ENCODE results near the gene PP2D1. TPM values are rescaled to one million over a fixed set of nuclear protein-coding genes. Genes with fewer than 3 reads are reported as not detected.
"Not testable (repeated sequence)": the region's sequence is repeated elsewhere in the genome, so short reads cannot be mapped to it uniquely, and the experiment has no call there.

The PP2D1 gene
- total and polyA plus RNA-seq, 3 donors from 2014 or later = 9.3 to 37.5 (median 22.8) TPM

GRCh38 chr3:20038699-20039465 is 26.8 kb upstream of the PP2D1 start:
- intact Hi-C loops (cut with DNase I; ENCODE audit: low total_unique reads) = no loop called here
- TF ChIP-seq, protein P1, sequence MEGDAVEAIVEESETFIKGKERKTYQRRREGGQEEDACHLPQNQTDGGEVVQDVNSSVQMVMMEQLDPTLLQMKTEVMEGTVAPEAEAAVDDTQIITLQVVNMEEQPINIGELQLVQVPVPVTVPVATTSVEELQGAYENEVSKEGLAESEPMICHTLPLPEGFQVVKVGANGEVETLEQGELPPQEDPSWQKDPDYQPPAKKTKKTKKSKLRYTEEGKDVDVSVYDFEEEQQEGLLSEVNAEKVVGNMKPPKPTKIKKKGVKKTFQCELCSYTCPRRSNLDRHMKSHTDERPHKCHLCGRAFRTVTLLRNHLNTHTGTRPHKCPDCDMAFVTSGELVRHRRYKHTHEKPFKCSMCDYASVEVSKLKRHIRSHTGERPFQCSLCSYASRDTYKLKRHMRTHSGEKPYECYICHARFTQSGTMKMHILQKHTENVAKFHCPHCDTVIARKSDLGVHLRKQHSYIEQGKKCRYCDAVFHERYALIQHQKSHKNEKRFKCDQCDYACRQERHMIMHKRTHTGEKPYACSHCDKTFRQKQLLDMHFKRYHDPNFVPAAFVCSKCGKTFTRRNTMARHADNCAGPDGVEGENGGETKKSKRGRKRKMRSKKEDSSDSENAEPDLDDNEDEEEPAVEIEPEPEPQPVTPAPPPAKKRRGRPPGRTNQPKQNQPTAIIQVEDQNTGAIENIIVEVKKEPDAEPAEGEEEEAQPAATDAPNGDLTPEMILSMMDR (IDR thresholded peaks at IDR 0.05) = no peak
- H3K4me1 ChIP-seq = no peaks in the 10 kb centered on the region
- DNase-seq = no peak
- peak overlapping the region; percentile 80 to 89 for H3K4me3 ChIP-seq
- H3K9me3 ChIP-seq = no peaks in the 10 kb centered on the region
- H3K36me3 ChIP-seq (ENCODE audit: low read depth, missing control alignments) = no peaks in the 10 kb centered on the region
- peak overlapping the region; percentile 96 to 97 for H3K27ac ChIP-seq
- WGBS, 2 donors = 3 to 9% methylated on average over 16 of the region's 16 CpGs
- no peaks in the 10 kb centered on the region for H3K27me3 ChIP-seq

- WGBS, 2 donors = 62 to 84% methylated on average over 1 of the region's 1 CpG
- no peaks in the 10 kb centered on the region for H3K4me1 ChIP-seq
- DNase-seq = no peak
- H3K4me3 ChIP-seq = no peak overlapping the region
- no peak overlapping the region for H3K27ac ChIP-seq
- no peaks in the 10 kb centered on the region for H3K27me3 ChIP-seq
- no peak for TF ChIP-seq POLR2A (IDR thresholded peaks at IDR 0.05)
- TF ChIP-seq, protein P1 (IDR thresholded peaks at IDR 0.05) = no peak
- H3K9me3 ChIP-seq = no peaks in the 10 kb centered on the region
- intact Hi-C loops (cut with DNase I; ENCODE audit: low total_unique reads) = no loop called here
- H3K36me3 ChIP-seq (ENCODE audit: low read depth, missing control alignments) = no peaks in the 10 kb centered on the region
Measured at GRCh38 chr3:20037255-20037996, 25.4 kb upstream of the PP2D1 start.

- Histone ChIP-seq H3K27me3 (no peaks in the 10 kb centered on the region), H3K4me1 (no peaks in the 10 kb centered on the region), H3K36me3 (ENCODE audit: low read depth, missing control alignments) (no peaks in the 10 kb centered on the region), H3K4me3 (no peak overlapping the region), H3K27ac (no peak overlapping the region), H3K9me3 (no peaks in the 10 kb centered on the region)
- 92 to 93% methylated on average over 4 of the region's 4 CpGs for WGBS, 2 donors
- intact Hi-C loops (cut with DNase I; ENCODE audit: low total_unique reads) = no loop called here
- no peak for TF ChIP-seq POLR2A (IDR thresholded peaks at IDR 0.05)
- TF ChIP-seq, protein P1 (IDR thresholded peaks at IDR 0.05) = no peak
- no peak for DNase-seq
Measured at GRCh38 chr3:20035019-20035418, 23.0 kb upstream of the PP2D1 start.

DNA sequence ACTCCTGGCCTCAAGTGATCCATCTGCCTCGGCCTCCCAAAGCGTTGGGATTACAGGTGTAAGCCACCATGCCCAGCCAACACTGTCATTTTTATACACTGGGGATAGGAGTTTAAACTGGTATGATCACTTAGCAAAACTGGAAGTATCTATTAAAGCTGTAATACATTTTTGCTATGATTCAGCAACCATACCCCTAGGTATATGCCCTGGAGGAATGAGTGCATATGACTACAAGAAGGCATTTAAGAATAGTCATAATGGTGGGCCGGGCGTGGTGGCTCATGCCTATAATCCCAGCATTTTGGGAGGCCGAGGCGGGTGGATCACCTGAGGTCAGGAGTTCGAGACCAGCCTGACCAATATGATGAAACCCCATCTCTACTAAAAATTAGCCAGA is 19.9 kb upstream of the PP2D1 start:
- H3K27me3 ChIP-seq; intact Hi-C loops (cut with DNase I; ENCODE audit: low total_unique reads); H3K4me3 ChIP-seq; DNase-seq; H3K4me1 ChIP-seq; H3K9me3 ChIP-seq; H3K27ac ChIP-seq; H3K36me3 ChIP-seq (ENCODE audit: low read depth, missing control alignments): not testable (repeated sequence)
- 88 to 97% methylated on average over 7 of the region's 7 CpGs for WGBS, 2 donors

DNA sequence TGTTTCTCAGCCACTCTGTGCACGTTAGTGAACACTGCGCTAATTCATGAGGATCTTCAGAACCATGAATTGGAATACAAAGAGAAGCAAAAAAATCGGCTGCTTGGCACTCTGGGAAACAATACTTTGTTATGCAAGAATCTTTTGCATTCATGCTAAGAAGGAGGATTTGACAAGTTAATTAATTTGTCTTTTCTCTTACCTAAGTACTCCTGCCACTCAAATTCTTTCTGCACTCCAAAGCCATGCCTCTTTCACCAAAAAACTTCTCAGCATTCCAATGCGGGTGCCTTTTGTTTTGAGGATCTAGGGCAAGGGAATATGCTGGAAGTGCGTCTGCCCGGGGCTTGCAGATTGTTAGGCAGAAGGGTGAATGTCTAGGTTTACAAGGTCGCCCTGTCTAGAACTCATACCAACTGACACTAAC is 16.9 kb upstream of the PP2D1 start:
- DNase-seq = no peak
- H3K9me3 ChIP-seq = no peaks in the 10 kb centered on the region
- H3K36me3 ChIP-seq (ENCODE audit: low read depth, missing control alignments) = no peaks in the 10 kb centered on the region
- peaks cover 5% of the 10 kb centered on the region for H3K4me1 ChIP-seq
- TF ChIP-seq POLR2A (IDR thresholded peaks at IDR 0.05) = no peak
- TF ChIP-seq, protein P1 (IDR thresholded peaks at IDR 0.05) = no peak
- no peaks in the 10 kb centered on the region for H3K27me3 ChIP-seq
- H3K4me3 ChIP-seq = no peak overlapping the region
- H3K27ac ChIP-seq = no peak overlapping the region
- intact Hi-C loops (cut with DNase I; ENCODE audit: low total_unique reads) = no loop called here
- WGBS, 2 donors = 68 to 70% methylated on average over 7 of the region's 7 CpGs

Data from testis (tissue), 3 donors.